ENCODE measurements around the gene KIF9.
"Not testable (repeated sequence)": the region's sequence is repeated elsewhere in the genome, so short reads cannot be mapped to it uniquely, and the experiment has no call there.

The KIF9 gene

DNA sequence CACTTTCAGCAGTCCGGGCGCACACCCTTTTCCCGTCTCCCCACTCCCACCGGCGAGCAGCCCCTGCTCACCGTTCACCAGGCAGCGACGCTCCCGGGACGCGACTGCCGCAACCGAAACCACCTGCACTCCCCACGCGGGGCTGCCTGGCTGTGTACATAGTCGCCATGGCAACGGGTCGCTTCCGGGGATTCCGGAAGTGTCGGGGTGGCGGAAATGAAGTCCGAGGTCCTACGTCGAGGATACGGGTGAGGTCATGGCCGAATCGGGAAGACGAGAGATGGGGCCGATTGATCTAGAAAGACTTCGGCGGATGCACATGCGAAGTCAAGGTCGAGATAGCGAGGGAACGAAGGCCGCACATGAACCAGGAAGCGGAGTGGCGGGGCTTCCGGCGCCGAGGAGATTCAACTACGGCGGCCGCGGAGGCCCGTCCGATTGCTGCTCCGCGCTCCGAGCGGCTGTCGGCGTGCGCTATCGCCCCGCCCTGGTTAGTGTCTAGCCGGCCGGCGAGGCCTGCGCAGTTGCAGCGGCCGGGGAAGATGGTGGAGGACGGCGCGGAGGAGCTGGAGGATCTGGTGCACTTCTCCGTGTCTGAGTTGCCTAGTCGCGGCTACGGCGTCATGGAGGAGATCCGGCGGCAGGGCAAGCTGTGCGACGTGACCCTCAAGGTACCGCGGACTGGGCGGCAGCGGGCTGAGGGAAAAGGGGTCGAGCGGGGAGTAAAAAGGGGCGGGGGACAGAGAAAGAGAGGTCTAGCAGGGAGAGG, at the start of gene KIF9, which contains the start of gene KLHL18:
Gene KIF9, minus strand, starts transcription at position 376 of the 769 bp plus-strand sequence. CDS start 5,425 bp downstream, outside the sequence.
Gene KLHL18, plus strand, starts transcription at position 521 of the 769 bp plus-strand sequence. Its CDS starts 22 bp downstream, at position 543.
- peak; percentile 88 to 94 for DNase-seq (ENCODE audit: low spot score in 2 of 2)
- H3K4me3 Mint-ChIP-seq, result peak within 1 kb of the TSS; percentile 97
- no peaks in the 10 kb centered on the region for H3K27me3 Mint-ChIP-seq
- ATAC-seq (replicated peaks; ENCODE audit: extremely low read depth, poor library complexity, severe bottlenecking), result peak; percentile 84
- peaks cover 37% of the 10 kb centered on the region for H3K36me3 Mint-ChIP-seq (ENCODE audit: insufficient read depth)
- H3K4me1 Mint-ChIP-seq, result peaks cover 45% of the 10 kb centered on the region
- H3K27ac Mint-ChIP-seq (ENCODE audit: low read depth), result peak within 1 kb of the TSS; percentile 99
- H3K9me3 Mint-ChIP-seq, result no peaks in the 10 kb centered on the region

- Mint-ChIP-seq H3K4me1 (peaks cover 6% of the 10 kb centered on the region), H3K27me3 (no peaks in the 10 kb centered on the region), H3K36me3 (ENCODE audit: insufficient read depth) (peaks cover 30% of the 10 kb centered on the region), H3K27ac (ENCODE audit: low read depth) (no peak overlapping the region), H3K4me3 (no peak overlapping the region), H3K9me3 (no peaks in the 10 kb centered on the region)
- peak in 1 of 2 donors; percentile 16 for DNase-seq (ENCODE audit: low spot score in 2 of 2)
- ATAC-seq (replicated peaks; ENCODE audit: extremely low read depth, poor library complexity, severe bottlenecking), result peak; percentile 58
Observed at GRCh38 chr3:47324278-47324865, 41.8 kb upstream of the KIF9 start.

GRCh38 chr3:47323431-47324277, 41.1 kb upstream of the KIF9 start:
- H3K36me3 Mint-ChIP-seq (ENCODE audit: insufficient read depth), result peaks cover 26% of the 10 kb centered on the region
- no peak overlapping the region for H3K4me3 Mint-ChIP-seq
- H3K27ac Mint-ChIP-seq (ENCODE audit: low read depth), result peak overlapping the region; percentile 16
- H3K4me1 Mint-ChIP-seq, result peaks cover 6% of the 10 kb centered on the region
- ATAC-seq (replicated peaks; ENCODE audit: extremely low read depth, poor library complexity, severe bottlenecking), result no peak
- no peaks in the 10 kb centered on the region for H3K27me3 Mint-ChIP-seq
- no peaks in the 10 kb centered on the region for H3K9me3 Mint-ChIP-seq
- DNase-seq (ENCODE audit: low spot score in 2 of 2), result no peak

DNA sequence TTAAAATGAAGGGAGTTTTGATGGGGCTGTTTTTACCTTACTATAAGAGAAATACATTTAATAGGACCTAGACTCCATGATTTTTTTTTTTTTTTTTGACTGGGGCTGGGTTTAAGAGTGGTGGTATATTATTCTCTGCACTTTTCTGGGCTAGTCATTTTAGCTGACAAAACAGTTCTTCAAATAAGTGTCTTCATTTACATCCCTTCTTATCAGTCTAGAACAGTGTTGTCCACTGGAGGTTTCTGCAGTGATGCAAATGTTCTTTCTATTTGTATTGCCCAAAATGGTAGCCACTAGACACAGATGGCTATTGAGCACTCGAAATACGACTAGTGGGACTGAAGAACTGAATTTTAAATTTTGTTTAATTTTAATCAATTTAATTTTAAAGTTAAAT, 37.4 kb upstream of the KIF9 start:
- no peak overlapping the region for H3K27ac Mint-ChIP-seq (ENCODE audit: low read depth)
- ATAC-seq (replicated peaks; ENCODE audit: extremely low read depth, poor library complexity, severe bottlenecking), result no peak
- H3K27me3 Mint-ChIP-seq, result no peaks in the 10 kb centered on the region
- DNase-seq (ENCODE audit: low spot score in 2 of 2), result no peak
- H3K4me1 Mint-ChIP-seq, result peaks cover 12% of the 10 kb centered on the region
- H3K9me3 Mint-ChIP-seq, result no peaks in the 10 kb centered on the region
- peaks cover 25% of the 10 kb centered on the region for H3K36me3 Mint-ChIP-seq (ENCODE audit: insufficient read depth)
- H3K4me3 Mint-ChIP-seq, result no peak overlapping the region

GRCh38 chr3:47318916-47319315, 36.3 kb upstream of the KIF9 start:
- DNase-seq (ENCODE audit: low spot score in 2 of 2) (no peak), ATAC-seq (replicated peaks; ENCODE audit: extremely low read depth, poor library complexity, severe bottlenecking) (no peak)
- Mint-ChIP-seq H3K36me3 (ENCODE audit: insufficient read depth) (peaks cover 26% of the 10 kb centered on the region), H3K4me3 (no peak overlapping the region), H3K27ac (ENCODE audit: low read depth) (peak overlapping the region; percentile 62), H3K4me1 (peaks cover 18% of the 10 kb centered on the region), H3K9me3 (no peaks in the 10 kb centered on the region), H3K27me3 (no peaks in the 10 kb centered on the region)

- H3K27ac Mint-ChIP-seq (ENCODE audit: low read depth); DNase-seq (ENCODE audit: low spot score in 2 of 2); ATAC-seq (replicated peaks; ENCODE audit: extremely low read depth, poor library complexity, severe bottlenecking); H3K9me3 Mint-ChIP-seq; H3K4me3 Mint-ChIP-seq; H3K27me3 Mint-ChIP-seq: not testable (repeated sequence)
- Mint-ChIP-seq H3K4me1 (peaks cover 13% of the 10 kb centered on the region), H3K36me3 (ENCODE audit: insufficient read depth) (peaks cover 14% of the 10 kb centered on the region)
Observed at GRCh38 chr3:47316151-47316550, 33.6 kb upstream of the KIF9 start.

DNA sequence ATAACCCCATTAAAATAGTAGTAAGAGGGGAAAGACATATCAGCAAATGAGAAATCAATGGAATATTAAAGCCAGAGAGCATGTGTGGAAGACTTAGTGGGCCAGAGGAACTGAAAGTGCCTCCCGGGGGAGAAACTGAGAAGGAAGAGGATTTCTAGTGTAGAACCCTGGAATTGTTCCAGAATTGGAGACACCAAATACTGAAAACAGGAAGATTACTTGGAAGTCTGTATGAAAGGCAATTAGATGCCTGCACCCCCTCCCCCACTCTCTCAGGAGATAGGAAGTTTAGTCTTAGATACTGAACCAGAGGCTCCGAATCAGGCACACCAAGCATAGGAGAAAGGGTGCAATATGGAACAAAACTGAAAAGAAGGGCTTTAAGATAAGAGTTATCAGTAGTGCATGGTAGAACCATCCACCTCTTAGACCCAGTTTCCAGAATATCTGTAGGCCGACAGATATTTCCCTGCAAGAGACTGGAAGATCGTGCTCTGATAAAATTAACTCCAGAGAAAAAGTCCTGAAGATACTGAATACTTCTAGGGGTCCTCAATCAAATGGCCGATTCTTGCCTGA, 32.6 kb upstream of the KIF9 start:
- Mint-ChIP-seq H3K4me1 (peaks cover 21% of the 10 kb centered on the region), H3K9me3 (no peaks in the 10 kb centered on the region), H3K27ac (ENCODE audit: low read depth) (peak overlapping the region; percentile 36), H3K4me3 (no peak overlapping the region), H3K27me3 (no peaks in the 10 kb centered on the region), H3K36me3 (ENCODE audit: insufficient read depth) (peaks cover 14% of the 10 kb centered on the region)
- ATAC-seq (replicated peaks; ENCODE audit: extremely low read depth, poor library complexity, severe bottlenecking), result no peak
- no peak for DNase-seq (ENCODE audit: low spot score in 2 of 2)

DNA sequence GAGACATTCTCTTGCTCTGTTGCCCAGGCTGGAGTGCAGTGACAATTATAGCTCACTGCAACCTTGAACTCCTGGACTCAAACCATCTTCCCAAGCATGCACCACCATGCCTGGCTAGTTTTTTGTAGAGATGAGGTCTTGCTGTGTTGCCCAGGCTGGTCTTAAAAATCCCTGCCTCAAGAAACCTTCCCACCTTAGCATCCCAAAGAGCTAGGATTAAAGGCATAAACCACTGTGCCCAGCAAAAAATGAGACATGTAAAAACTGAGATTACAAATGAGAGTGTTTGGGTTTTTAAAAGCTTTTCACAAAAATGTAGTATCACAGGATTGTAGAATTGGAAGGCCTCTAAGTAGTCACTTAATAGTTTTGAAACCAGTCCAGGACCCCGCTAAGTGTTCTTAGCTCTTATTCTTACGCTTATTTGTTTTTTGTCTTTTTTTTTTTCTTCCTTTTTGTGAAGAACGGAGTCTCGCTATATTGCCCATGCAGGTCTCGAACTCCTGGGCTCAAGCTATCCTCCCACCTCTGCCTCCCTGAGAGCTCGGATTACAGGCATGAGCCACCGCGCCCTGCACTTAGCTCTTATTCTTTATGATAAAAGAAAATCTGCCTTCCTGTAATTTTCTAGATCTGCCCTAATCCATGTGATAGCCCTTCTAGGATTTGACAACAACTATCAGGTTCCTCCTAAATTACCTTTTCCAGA, 31.6 kb upstream of the KIF9 start:
- Mint-ChIP-seq H3K4me3 (no peak overlapping the region), H3K27ac (ENCODE audit: low read depth) (peak overlapping the region; percentile 36), H3K4me1 (peaks cover 23% of the 10 kb centered on the region), H3K36me3 (ENCODE audit: insufficient read depth) (peaks cover 12% of the 10 kb centered on the region), H3K27me3 (no peaks in the 10 kb centered on the region), H3K9me3 (no peaks in the 10 kb centered on the region)
- no peak for DNase-seq (ENCODE audit: low spot score in 2 of 2)
- ATAC-seq (replicated peaks; ENCODE audit: extremely low read depth, poor library complexity, severe bottlenecking), result no peak

- Mint-ChIP-seq H3K9me3 (no peaks in the 10 kb centered on the region), H3K4me3 (no peak overlapping the region), H3K4me1 (peaks cover 22% of the 10 kb centered on the region), H3K27ac (ENCODE audit: low read depth) (no peak overlapping the region), H3K27me3 (no peaks in the 10 kb centered on the region), H3K36me3 (ENCODE audit: insufficient read depth) (peaks cover 12% of the 10 kb centered on the region)
- ATAC-seq (replicated peaks; ENCODE audit: extremely low read depth, poor library complexity, severe bottlenecking) (no peak), DNase-seq (ENCODE audit: low spot score in 2 of 2) (no peak)
Observed at GRCh38 chr3:47313341-47314055, 30.9 kb upstream of the KIF9 start.

GRCh38 chr3:47310391-47310790, 27.8 kb upstream of the KIF9 start:
- H3K4me1 Mint-ChIP-seq, result peaks cover 17% of the 10 kb centered on the region
- peak overlapping the region; percentile 2 for H3K27ac Mint-ChIP-seq (ENCODE audit: low read depth)
- H3K27me3 Mint-ChIP-seq, result no peaks in the 10 kb centered on the region
- H3K9me3 Mint-ChIP-seq, result no peaks in the 10 kb centered on the region
- DNase-seq (ENCODE audit: low spot score in 2 of 2) (no peak), ATAC-seq (replicated peaks; ENCODE audit: extremely low read depth, poor library complexity, severe bottlenecking) (no peak)
- H3K4me3 Mint-ChIP-seq, result no peak overlapping the region
- H3K36me3 Mint-ChIP-seq (ENCODE audit: insufficient read depth), result peaks cover 22% of the 10 kb centered on the region

DNA sequence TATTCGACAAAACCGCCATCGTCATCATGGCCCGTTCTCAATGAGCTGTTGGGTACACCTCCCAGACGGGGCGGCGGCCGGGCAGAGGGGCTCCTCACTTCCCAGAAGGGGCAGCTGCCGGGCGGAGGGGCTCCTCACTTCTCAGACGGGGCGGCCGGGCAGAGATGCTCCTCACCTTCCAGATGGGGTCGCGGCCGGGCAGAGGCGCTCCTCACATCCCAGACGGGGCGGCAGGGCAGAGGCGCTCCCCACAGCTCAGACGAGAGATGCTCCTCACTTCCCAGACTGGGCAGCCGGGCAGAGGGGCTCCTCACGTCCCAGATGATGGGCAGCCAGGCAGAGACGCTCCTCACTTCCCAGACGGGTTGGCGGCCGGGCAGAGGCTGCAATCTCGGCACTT, 26.6 kb upstream of the KIF9 start:
- DNase-seq (ENCODE audit: low spot score in 2 of 2); H3K27me3 Mint-ChIP-seq; ATAC-seq (replicated peaks; ENCODE audit: extremely low read depth, poor library complexity, severe bottlenecking); H3K4me3 Mint-ChIP-seq; H3K4me1 Mint-ChIP-seq; H3K27ac Mint-ChIP-seq (ENCODE audit: low read depth); H3K9me3 Mint-ChIP-seq: not testable (repeated sequence)
- H3K36me3 Mint-ChIP-seq (ENCODE audit: insufficient read depth), result peaks cover 19% of the 10 kb centered on the region
